ENCODE results near the gene MSL2.

DNA sequence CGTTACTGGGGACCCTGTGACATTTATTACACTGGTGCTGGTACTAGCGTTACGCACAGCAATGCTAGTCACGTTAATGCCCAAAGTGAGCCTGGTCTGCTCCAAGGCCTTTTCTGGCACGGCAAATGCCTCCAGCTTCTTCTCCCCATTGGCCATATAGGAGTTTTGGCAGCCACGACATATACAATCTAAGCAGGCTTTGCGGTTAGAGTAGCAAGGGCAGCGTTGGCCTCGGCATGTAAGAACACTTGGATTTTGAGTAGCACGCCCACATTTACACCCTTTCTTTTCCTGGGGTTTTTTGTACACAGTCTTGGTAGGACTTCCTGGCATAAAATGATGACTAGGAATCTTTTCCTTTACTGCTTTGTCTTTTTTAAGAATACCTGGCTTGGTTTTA, 44.9 kb downstream of the MSL2 start:
- TF ChIP-seq, protein P1, sequence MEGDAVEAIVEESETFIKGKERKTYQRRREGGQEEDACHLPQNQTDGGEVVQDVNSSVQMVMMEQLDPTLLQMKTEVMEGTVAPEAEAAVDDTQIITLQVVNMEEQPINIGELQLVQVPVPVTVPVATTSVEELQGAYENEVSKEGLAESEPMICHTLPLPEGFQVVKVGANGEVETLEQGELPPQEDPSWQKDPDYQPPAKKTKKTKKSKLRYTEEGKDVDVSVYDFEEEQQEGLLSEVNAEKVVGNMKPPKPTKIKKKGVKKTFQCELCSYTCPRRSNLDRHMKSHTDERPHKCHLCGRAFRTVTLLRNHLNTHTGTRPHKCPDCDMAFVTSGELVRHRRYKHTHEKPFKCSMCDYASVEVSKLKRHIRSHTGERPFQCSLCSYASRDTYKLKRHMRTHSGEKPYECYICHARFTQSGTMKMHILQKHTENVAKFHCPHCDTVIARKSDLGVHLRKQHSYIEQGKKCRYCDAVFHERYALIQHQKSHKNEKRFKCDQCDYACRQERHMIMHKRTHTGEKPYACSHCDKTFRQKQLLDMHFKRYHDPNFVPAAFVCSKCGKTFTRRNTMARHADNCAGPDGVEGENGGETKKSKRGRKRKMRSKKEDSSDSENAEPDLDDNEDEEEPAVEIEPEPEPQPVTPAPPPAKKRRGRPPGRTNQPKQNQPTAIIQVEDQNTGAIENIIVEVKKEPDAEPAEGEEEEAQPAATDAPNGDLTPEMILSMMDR (IDR thresholded peaks at IDR 0.05), result no peak
- no peak for TF ChIP-seq EZH2 (IDR thresholded peaks at IDR 0.05; ENCODE audit: borderline replicate concordance, insufficient read depth, low read depth, low read length, poor library complexity, severe bottlenecking)

Data from B cell (primary cell).